NCI-H1694 treated with DMSO at 0.1 percent for 48 hours (cell line): Measurements from ENCODE around the gene SOS1.
"Not testable (repeated sequence)": the region's sequence is repeated elsewhere in the genome, so short reads cannot be mapped to it uniquely, and the experiment has no call there.

ENCODE experiments used
- DNase-seq: peaks from one replicate; lab custom pipeline; 2025; lab: John Stamatoyannopoulos, UW

SOS1 gene

DNA sequence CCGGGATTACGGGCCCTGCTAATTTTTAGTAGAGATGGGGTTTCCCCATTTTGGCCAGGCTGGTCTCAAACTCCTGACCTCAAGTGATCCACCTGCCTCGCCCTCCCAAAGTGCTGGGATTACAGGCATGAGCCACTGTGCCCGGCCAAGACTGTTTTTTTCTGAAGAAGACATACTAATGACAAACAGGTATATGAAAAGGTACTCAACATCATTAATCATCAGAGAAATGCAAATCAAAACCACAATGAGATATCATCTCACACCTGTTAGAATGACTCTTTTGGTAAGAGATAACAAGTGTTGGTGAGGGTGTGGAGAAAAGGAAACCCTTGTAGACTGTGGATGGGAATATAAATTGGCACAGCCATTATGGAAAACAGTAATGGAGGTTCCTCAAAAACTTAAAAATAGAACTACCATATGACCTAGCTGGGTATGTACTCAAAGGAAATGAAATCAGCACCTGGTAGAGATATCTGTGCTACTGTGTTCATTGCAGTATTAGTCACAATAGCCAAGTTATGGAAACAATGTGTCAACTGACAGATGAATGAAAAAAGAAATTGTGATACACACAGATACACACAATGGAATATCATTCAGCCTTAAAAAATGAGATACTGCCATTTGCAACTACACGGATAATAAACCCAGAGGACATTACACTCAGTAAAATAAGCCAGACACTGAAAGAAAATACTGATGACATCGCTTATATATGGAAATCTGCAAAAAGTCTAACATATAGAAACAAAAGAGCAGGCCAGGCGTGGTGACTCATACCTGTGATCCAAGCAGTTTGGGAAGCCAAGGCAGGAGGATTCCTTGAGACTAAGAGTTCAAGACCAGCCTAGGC is 20.8 kb downstream of the SOS1 start:
- DNase-seq, result no peak

DNA sequence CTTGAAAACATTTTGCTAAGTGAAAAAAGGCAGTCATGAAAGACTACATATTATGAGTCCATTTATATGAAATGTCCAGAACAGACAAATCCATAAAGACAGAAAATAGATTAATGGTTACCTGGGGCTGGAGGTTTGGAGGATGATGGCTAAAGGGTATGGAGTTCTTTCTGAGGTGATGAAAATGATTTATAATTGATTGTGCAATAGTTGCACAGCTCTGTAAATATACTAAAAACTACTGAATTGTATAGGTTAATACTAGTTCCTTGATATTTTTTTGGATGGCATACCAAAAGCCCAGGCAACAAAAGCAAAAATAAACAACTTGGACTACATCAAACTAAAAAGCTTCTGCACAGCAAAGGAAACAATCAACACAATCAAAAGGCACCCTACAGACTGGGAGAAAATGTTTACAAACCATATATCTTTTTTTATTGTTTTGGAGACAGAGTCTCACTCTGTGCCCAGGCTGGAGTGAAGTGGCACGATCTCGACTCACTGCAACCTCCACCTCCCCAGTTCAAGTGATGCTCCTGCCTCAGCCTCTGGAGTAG is 21.5 kb downstream of the SOS1 start:
- no peak for DNase-seq

DNA sequence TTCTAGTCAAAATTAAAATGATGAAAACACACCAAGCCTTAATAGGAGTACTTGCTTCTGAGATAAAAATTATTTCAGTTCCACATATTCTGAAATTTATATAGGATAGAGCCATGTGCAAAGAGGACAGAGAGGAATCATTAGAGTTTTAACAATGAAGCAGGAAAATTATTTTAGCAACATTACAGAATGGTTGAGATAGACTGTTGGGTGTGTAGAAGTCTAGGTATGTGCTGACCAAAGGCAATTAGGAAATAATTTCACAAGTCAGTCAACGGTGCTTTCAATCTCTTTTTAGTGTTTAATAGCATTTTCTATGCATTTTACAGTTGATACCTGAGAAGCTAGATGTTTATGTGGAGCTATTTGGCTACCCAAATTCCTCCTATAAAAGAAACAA is 25.2 kb downstream of the SOS1 start:
- DNase-seq, result no peak

DNA sequence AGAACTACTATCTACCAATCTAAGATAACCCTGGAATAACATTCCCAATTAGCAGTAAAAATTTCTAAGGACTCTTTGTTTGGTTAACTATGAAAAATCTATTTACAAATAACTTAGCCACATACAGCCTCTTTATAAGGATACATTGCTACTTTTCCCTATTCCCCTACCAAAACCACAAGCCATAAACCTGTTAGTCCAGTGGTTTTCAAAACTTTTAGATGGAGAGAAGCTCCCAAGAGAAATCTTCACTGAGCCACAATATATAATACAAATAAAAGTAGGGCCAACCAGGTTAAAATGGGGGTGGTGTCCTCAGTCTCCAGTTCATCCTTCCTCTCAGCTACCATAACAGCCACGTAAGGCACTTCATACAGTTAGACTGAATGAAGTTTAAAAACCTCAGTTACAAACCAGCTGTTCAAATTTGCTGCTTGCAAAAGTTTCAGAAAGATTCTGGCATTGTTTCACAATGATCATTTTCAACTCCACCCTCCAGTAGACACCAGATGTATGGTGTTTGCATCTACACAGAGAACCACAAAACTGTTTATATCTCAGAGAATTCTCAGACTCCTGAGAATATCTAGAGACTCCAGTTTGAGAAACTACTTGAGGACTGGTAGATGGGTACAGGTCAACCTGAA is 26.0 kb downstream of the SOS1 start:
- DNase-seq, result no peak

DNA sequence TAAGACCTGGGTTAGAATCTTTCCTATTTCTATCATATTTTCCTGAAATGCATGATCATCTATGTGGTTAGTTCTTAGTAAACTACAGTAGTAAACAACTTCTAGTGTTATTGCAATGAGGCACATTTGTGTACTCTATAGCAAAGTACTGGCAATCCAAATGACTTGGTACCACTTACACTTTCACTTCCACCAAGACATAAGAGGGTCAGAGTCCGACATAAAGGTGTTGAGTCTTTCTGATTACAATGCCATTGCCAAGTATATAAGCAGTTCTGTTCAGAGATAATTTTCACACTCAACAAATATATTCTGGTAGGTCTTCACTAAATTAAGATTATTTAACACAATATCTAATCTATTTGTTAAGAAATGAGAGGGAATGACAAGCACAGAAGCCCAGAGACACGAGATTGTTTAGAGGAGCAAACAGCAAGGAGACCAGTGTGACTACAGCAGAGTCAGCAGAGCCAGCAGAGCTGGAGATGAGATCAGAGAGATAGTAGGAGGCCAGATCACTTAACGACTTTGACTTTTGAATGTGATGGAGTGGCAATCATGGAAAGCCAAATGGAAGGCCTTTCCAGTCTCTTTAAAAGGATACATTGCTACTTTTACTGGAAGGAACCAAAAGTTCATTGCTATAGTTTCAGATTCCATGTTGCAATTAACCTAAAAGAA is 27.5 kb downstream of the SOS1 start:
- DNase-seq, result no peak

DNA sequence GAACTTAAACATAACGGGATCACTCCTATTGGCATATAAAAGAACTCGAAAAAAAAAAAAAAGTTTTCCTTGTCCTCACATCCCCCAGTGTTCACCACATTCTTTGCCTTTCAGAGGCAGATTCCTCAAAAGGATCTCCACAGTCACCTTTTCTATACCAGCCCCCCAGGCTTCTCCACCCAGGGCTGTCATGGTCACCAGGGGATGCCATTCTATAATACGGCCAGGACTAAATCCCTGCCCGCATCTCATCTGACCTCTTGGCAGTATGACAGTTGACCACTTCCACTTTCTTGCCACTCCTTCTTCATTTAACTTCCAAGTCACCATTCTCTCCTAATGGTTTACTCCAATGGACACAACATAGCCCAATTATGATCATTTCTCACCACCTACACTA is 29.3 kb downstream of the SOS1 start:
- no peak for DNase-seq

DNA sequence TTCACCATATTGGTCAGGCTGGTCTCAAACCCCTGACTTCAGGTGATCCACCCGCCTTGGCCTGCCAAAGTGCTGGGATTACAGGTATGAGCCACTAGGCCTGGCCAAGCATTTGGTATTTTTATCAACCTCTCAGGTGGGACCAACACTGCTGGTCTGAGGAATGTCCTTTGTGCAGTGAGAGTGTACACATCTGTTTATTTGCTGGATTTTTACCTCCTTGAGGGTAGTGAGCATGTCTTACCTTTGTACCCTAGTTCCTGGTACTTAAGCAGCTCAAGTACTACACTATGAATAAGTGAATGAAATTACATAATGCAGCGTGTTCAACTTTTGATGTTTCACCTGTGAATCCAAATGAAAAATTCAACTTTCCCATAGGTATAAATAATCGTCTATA is 29.8 kb downstream of the SOS1 start:
- DNase-seq, result no peak

DNA sequence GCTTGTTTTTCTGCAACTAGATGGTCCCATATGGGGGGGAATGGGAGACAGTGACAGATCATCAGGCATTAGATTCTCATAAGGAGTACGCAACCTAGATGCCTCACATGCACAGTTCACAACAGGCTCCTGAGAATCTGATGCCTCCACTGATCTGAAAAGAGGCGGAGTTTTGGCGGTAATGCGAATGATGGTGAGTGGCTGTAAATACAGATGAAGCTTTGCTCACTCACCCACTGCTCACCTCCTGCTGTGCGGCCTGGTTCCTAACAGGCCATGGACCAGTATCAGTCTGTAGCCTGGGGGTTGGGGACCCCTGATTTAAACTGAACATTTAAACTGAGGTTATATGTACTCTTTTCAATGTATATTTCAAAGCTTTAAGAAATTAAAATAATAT is 40.7 kb downstream of the SOS1 start:
- no peak for DNase-seq

DNA sequence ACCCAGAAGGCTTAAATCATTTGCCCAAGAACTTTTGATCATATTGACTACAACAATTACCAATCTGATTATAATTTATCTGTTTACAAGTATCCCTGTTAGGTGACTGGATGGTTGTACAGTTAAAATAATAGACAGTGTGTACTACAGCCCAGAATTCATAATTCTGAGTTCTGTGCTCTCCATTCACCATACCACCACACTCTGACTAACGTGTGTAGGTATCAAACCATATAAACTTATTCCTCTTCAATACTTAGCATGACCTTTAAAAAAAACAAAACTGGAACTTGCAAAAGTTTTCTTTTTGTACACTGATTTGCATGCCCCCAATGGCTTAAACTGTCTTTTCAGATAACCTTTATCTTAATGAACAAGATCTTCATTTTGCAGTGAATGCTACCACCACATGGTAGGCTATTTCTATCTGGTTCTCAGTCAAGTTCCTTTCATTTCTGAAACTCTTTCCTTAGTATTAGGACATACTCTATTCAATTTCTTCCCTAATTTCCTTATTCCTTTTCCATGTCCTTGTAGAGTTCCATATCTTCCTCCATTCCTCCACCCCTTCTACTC is 50.9 kb downstream of the SOS1 start:
- no peak for DNase-seq

DNA sequence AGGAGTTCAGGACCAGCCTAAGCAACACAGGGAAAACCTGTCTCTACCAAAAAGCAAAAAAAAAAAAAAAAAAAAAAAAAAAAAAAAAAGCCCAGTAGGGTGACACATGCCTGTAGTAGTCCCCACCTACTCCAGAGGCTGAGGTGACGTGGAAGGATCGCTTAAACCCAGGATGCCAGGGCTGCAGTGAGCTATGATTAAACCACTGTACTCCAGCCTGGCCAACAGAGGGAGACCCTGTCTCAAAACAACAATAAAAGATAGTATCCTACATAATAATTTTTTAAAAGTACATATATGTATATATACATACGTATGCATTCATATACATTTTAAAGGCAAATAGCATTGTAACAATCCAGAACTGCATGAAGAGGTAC is 51.7 kb downstream of the SOS1 start:
- no peak for DNase-seq

DNA sequence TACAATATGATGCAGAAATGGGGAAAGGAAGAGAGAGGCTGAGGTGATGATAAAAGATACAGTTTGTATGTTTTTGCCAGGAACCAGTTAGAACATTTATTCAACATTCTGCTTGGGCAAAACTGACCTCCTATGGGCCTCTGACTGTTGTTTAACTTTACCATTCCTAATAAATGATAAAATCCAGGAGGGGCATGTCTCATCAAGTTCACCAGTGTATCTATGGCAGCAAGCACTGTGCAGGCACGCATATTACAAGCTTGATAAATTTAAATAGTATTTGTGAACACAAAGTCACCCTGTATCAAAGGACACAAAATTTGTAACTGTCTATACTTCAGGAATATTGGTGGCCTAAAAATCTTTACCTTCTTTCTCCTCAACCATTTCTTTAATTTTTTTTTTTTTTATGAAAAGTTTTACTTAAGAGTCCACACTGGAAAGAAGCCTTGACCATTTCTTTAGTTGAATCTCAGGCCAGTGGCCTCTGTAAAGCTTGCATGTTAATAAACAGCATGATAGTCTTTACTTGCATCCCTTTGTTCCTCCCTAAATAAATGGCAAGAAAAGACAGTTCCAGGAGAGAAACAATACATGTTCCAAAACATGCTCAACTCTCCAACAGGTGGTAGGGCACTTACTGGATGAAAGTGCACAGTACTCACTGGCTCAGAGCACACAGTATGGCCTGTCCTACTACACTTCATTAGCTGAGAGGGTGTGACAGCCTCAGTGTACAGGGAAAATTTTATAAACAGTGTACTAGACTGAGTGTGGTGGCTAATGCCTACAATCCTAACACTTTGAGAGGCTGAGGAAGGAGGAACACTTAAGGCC is 52.3 kb downstream of the SOS1 start:
- DNase-seq, result no peak

DNA sequence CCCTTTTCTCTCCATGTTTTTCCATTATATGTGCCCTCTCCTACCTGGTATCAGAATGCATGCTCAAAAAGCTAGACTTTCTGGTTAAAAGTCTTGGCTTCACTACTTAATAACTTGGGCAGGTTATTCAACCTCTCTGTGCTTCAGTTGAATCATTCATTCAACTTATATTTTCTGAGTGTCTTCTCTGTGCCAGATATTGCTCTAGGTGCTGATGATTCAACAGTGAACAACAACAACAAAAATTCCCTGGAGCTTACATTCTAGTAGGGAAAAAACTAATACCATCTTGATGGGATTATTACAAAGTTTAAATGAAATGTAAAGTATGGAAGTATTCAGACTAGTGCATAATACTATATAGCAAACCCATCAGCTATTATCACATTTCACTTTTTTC is 55.2 kb downstream of the SOS1 start:
- DNase-seq, result no peak

DNA sequence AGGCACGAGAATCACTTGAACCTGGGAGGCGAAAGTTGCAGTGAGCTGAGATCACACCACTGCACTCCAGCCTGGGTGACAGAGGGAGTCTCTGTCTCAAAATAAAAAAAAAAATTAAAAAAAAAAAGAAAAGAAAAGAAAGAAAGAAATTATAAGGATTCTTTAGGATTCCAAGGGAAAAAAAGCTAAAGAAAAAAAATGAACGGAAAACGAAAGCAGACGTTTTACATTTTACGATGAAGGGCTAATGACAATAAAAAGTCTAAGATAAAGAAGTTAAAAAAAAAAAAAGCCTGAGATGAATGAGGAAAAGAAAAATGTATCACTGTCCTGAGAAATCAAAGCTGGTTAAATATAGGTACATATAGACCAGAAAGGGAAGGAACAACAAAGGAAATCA is 58.5 kb downstream of the SOS1 start:
- no peak for DNase-seq

DNA sequence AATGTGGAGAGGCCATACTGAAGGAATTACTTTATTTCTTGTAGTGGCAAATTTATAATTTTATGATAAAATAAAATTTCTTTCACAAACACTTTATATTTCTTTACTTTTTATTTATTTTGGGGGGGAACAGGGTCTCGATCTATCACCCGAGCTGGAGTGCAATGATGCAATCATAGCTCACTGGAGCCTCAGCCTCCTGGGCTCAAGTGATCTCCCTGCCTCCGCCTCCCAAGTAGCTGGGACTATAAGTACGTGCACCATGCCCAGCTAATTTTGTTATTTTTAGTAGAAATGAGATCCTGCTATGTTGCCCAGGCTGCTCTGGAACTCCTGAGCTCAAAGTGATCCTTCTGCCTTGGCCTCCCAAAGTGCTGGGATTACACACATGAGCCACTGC is 59.6 kb downstream of the SOS1 start:
- no peak for DNase-seq

DNA sequence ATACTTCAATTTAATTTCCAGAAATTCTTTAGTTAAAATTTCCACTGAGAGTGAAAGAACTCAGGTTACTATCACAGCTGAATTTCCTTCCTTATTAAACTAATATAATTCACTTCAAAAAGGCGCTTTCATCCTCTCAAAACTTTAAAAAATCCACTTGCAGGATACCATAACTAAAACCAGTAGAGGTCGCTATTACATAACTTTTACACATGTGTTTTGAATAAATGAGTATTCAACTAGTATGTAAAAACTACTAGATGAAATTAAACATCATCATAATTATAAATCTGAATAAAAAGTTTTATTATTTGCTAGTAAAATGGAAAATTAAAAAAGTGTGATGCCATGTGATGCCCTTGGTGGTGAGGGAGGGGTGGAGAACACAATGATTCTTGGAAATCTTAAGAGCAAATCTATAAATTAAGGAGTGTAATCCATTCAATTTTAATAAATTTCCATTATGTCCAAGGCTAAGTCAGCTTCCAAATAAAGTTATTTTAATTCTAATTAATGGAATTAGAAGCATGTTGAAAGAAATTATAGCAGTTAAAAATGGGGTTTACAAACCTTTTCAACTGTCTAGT is 61.4 kb downstream of the SOS1 start:
- DNase-seq, result peak; percentile 53

DNA sequence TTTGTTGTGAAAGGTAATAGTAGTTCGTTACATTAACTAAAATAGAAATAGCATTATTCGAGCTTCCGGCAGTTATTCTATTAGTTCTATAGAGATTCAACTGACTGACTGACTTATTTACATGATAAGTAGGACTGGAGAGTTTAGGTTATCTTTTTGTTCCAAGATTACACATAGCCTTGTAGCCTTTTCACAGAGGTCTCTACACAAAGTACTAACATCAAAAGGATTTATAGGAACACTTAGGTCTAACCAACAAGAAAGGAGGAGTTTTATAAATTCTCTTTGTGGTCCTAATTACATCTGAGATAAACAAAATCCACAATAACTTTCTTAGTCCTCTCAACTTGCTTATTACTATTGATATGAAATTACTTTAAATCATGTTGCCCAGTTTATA is 62.8 kb downstream of the SOS1 start:
- no peak for DNase-seq

DNA sequence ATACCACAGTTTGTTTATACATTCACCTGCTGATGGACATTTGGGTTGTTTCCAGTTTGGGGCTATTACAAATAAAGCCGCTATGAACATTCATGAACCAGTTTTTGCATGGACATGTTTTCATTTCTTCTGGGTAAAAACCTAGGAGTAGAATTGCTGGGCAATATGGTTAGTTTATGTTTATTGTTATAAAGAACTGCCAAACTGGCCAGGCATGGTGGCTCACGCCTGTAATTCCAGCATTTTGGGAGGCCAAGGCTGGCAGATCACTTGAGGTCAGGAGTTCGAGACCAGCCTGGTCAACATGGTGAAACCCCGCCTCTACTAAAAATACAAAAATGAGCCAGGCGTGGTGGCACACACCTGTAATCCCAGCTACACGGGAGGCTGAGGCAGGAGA is 68.2 kb downstream of the SOS1 start:
- not testable (repeated sequence) for DNase-seq

DNA sequence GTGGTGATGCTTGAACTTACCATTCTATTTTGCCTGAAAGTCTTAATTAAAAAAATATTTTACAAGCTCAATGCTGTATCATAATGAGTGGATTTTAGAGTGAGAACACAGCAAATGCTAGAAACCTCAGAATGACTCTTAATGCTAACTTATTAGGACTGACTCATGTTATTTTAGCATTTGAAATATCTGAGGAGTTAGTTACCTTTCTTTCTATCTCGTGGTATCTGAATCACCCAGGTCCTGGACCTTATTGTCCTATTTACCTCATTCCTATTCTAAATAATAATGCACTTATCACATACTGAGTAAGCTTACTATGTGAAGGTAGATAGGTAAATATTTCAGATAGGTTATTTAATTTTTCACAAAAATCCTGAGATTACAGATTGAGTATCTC is 70.7 kb downstream of the SOS1 start:
- no peak for DNase-seq

DNA sequence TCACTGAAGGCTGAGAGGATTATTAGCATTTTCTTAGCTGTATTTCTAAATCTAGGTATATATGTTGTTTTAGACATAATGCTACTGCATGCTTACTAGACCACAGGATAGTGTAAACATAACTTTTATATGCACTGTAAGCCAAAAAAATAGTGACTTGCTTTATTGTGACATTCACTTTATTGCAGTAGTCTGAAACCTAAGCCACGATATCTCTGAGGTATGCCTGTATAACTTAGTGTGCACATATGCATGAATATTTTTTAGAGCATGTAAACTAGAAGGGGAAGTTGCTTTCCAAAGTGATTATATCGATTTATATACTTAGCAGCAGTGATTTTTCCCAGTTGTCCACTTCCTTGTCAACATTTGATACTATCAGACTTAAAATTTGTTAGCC is 81.8 kb downstream of the SOS1 start:
- DNase-seq, result no peak

DNA sequence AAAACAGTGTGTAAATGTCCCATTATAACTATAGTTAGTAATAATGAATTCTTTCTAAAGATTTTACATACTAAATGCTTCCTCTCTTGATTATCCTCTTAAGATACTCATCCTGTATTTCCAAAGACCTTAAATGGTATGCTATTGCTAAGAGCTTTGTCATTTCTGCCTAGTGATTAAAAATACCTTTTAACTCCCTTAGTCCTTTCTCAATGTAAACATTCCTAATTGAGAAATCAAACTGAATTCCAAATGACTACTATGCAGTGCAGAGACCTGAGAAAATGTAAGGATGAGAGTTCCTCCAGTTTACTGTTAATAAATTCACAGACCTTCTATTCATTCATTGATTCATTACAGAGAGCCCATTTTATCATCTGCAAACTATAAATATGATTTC is 86.9 kb downstream of the SOS1 start:
- DNase-seq, result no peak

DNA sequence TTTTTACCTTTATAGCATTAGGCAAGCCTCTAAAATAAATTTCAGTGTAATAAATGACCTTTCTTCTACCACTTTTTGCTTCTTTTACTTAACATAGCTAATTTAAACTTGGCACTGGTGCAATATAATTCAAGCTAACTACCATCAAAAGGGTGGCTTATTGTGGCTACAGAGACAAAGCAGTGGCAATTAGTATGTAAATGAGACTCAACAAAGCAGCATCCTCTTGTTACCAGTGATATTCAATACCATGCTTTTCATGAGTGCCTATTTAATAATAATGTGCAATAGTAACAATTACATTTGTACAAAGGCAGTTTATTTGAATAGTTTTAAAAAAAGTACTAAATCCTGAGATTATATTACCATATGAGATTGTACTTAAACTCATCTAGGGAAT is 93.4 kb downstream of the SOS1 start:
- DNase-seq, result no peak
